SKM-1 (cell line): ENCODE data around the gene ACBD4.

Source experiments
- DNase-seq: peaks from one replicate; lab custom pipeline; 2025; ENCODE audit not compliant: unreplicated experiment; lab: John Stamatoyannopoulos, UW

Gene ACBD4

DNA sequence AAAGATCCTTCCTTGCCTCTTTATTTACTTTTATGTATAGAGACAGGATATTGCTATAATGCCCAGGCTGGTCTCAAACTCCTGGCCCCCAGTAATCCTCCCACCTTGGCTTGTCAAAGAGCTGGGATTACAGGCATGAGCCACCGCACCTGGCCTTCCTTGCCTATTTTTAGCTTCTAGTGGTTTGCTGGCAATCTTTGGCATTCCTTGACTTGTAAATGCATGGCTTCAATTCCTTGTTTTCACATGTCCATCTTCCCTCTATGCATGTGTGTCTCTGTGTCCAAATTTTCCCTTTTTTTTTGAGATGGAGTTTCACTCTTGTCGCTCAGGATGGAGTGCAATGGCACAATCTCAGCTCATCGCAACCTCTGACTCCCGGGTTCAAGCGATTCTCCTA lies 48.7 kb downstream of the ACBD4 start:
- no peak for DNase-seq

DNA sequence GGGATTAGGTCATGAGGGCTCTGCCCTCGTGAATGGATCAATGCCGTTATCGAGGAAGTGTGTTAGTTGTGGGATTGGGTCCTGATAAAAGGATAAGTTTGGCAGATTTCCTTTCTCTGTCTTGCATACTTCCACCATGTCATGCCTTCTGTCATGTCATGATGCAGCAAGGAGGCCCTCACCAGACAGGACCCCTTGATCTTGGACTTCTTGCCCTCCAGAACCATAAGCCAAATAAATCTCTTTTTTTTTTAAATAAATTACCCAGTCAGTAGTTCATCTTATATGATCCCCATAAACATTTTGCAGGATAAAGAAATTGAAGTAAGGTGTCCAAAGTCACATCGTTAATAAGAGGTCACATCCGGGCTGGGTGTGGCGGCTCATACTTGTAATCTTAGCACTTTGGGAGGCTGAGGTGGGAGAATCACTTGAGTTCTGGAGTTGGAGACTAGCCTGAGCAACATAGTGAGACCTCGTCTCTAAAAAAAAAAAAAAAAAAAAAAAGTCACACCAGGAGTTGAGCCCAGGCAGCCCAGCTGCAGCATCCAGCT lies 51.4 kb downstream of the ACBD4 start:
- DNase-seq: no peak

DNA sequence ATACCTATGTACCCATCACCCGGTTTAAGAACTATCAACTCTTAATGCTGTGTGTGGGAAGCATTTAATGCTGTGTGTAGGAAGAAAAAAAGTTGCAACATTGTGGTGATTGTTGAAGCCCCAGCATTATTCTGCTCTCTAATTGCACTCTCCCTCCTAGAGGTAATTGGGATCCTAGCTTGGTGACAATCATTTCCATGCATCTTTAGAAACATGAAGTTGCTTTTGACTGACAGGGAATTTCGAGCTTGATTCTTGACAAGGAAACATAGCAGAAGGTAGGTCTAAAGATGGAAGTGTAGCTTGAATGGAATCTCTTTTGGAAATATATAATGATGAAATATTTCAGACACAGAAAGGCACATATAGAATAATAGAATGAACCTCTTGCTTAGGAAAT lies 53.5 kb downstream of the ACBD4 start:
- no peak for DNase-seq

DNA sequence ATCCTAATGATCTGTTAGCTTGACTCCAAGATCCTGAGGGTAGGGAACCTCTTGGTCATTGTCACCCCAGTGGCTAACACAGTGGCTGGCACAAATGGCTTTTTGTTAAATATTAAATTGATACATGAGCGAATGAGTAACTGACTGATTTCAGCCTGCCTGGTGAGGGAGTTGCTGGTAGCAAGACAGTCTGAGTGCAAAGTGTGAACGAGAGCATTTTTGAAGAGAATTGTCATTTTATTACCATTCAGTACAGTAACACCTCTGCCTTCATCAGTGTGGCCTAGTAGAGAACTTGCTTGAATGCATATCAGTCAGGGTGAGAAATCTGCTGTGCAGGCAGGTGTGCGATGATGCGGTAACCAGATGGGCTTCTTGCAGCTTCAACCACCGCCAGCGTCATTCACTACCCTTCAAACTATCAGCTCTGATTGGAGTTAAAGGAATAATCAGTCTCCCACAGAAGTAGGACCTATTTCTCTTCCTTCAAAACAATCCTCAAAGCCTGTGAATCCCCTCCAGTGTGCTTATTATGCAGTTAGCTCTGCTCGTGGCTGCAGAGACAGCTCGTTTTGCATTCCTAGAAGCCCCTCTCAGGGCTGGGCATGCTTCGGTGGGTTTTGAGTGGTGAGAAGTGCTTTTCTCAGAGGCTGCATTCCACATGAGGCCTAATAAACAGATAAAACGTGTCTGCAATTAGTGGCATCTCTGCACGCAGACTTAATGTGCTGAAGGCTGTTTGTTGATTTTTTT lies 55.2 kb downstream of the ACBD4 start:
- no peak for DNase-seq
